CD14-positive monocyte (primary cell): ENCODE measurements around the gene ZGLP1. TPM values are rescaled to one million over a fixed set of nuclear protein-coding genes. Genes with fewer than 3 reads are reported as not detected.

Experiments used
- DNase-seq, 3 donors: peaks; one replicate each; pipeline ENCODE4 v3.0.0-alpha.2; 2011 to 2022
- H2AFZ ChIP-seq: 2 replicates; pipeline ENCODE4 v1.6.0; 2012; ENCODE audit warnings: mild to moderate bottlenecking, low read depth, low read length, inconsistent platforms; ENCODE audit not compliant: insufficient read depth, poor library complexity, severe bottlenecking
- H3K27ac ChIP-seq, 2 donors: 1 replicate in 1 of 2; 2 replicates in 1 of 2; pipeline ENCODE4 v1.5.1; 2012 to 2013; ENCODE audit warnings: low read length in 2 of 2, control low read depth in 1 of 2, inconsistent platforms in 1 of 2, low read depth in 1 of 2, mild to moderate bottlenecking in 1 of 2
- H3K27me3 ChIP-seq, 2 donors: one replicate each; pipeline versions ENCODE4 v1.6.0 to v1.6.1; 2011 to 2013; ENCODE audit warnings: low read length in 2 of 2; ENCODE audit not compliant: control insufficient read depth in 2 of 2, insufficient read depth in 2 of 2
- H3K36me3 ChIP-seq, 2 donors: replicated peaks in 1 of 2; 1 replicate in 1 of 2; 2 replicates in 1 of 2; pipeline versions ENCODE4 v1.5.1 to v1.6.1; 2012 to 2013; ENCODE audit warnings: low read length in 2 of 2, control low read depth in 1 of 2, inconsistent platforms in 1 of 2, mild to moderate bottlenecking in 1 of 2; ENCODE audit not compliant: insufficient read depth in 2 of 2, control insufficient read depth in 1 of 2
- H3K4me1 ChIP-seq, 2 donors: 1 replicate in 1 of 2; 2 replicates in 1 of 2; pipeline versions ENCODE4 v1.5.1 to v1.6.1; 2012 to 2013; ENCODE audit warnings: low read length in 2 of 2, control low read depth in 1 of 2, inconsistent platforms in 1 of 2, mild to moderate bottlenecking in 1 of 2, moderate library complexity in 1 of 2; ENCODE audit not compliant: insufficient read depth in 2 of 2, control insufficient read depth in 1 of 2
- H3K4me2 ChIP-seq: replicated peaks from 2 replicates; pipeline ENCODE3; 2012; ENCODE audit warnings: low read length, moderate library complexity, mild to moderate bottlenecking; ENCODE audit not compliant: poor library complexity, severe bottlenecking; ENCODE audit errors: extremely low read depth
- H3K4me3 ChIP-seq, 3 experiments: fragments of 200-600 bp in 1 of 3; sonication (generic) in 1 of 3; replicated peaks in 1 of 3; 1 replicate in 2 of 3; 2 replicates in 1 of 3; pipeline ENCODE4 v1.5.1; 2011 to 2013; ENCODE audit warnings: low read length in 3 of 3, mild to moderate bottlenecking in 3 of 3, control low read depth in 2 of 3, low read depth in 2 of 3, inconsistent platforms in 1 of 3, moderate library complexity in 1 of 3
- H3K79me2 ChIP-seq: 2 replicates; pipeline ENCODE4 v1.6.0; 2012; ENCODE audit warnings: mild to moderate bottlenecking, control low read depth, inconsistent platforms, low read length, moderate library complexity; ENCODE audit not compliant: insufficient read depth
- H3K9ac ChIP-seq: 2 replicates; pipeline ENCODE4 v1.6.0; 2017; ENCODE audit warnings: low read length, mild to moderate bottlenecking; ENCODE audit not compliant: insufficient read depth, poor library complexity, severe bottlenecking
- H3K9me3 ChIP-seq, 2 donors: replicated peaks in 1 of 2; 1 replicate in 1 of 2; 2 replicates in 1 of 2; pipeline versions ENCODE4 v1.5.1 to v1.6.1; 2012 to 2013; ENCODE audit warnings: low read length in 2 of 2, control low read depth in 1 of 2; ENCODE audit not compliant: control insufficient read depth in 1 of 2, insufficient read depth in 1 of 2
- H4K20me1 ChIP-seq: 2 replicates; pipeline ENCODE4 v1.6.0; 2012; ENCODE audit warnings: mild to moderate bottlenecking, low read length, control low read depth, moderate library complexity; ENCODE audit not compliant: insufficient read depth
- H3K27ac Mint-ChIP-seq, 7 donors: one replicate each; pipeline ENCODE4 v1.8.0; 2020; ENCODE audit warnings: mild to moderate bottlenecking in 7 of 7, mixed read lengths in 7 of 7, moderate library complexity in 6 of 7, inconsistent platforms in 2 of 7
- H3K27me3 Mint-ChIP-seq, 3 donors: one replicate each; pipeline ENCODE4 v1.8.0; 2021 to 2022; ENCODE audit warnings: low read depth in 3 of 3, mild to moderate bottlenecking in 3 of 3, mixed read lengths in 3 of 3, moderate library complexity in 3 of 3, inconsistent platforms in 1 of 3
- H3K36me3 Mint-ChIP-seq, 2 donors: one replicate each; pipeline ENCODE4 v1.8.0; 2020; ENCODE audit warnings: mixed read lengths in 2 of 2, inconsistent platforms in 1 of 2, mild to moderate bottlenecking in 1 of 2
- H3K4me1 Mint-ChIP-seq: one replicate; pipeline ENCODE4 v1.8.0; 2020; ENCODE audit warnings: mild to moderate bottlenecking, mixed read lengths
- H3K4me3 Mint-ChIP-seq, 2 donors: one replicate each; pipeline ENCODE4 v1.8.0; 2020; ENCODE audit warnings: mild to moderate bottlenecking in 2 of 2, mixed read lengths in 2 of 2, moderate library complexity in 1 of 2
- H3K9me3 Mint-ChIP-seq, 7 donors: one replicate each; pipeline ENCODE4 v1.8.0; 2020 to 2022; ENCODE audit warnings: mixed read lengths in 7 of 7, mild to moderate bottlenecking in 6 of 7, moderate library complexity in 6 of 7, inconsistent platforms in 2 of 7
- CTCF ChIP-seq: fragments of 200-600 bp; IDR thresholded peaks from one replicate; pipeline ENCODE4 v1.8.0; 2022; ENCODE audit warnings: antibody characterized with exemption, mild to moderate bottlenecking
- WGBS: methylation state at CpG from one replicate; pipeline ENCODE4 v1.1.5; 2013; ENCODE audit warnings: missing lambda C conversion rate; ENCODE audit not compliant: insufficient coverage; 5-methylcytosine and 5-hydroxymethylcytosine counted together
- intact Hi-C, 2 donors: fragments of 100-400 bp; cut with micrococcal nuclease; formaldehyde crosslinking; loops; one replicate each; pipeline versions ENCODE4 v1.15.0 to v1.15.1; 2023
- polyA plus RNA-seq, 3 donors: library from polyadenylated mRNA; depleted of rRNA in 1 of 3; unstranded in 2 of 3; stranded (reverse) in 1 of 3; fragments of 300-500 nt in 2 of 3; fragments of >200 nt in 1 of 3; fragmentation: Illumina TruSeq in 2 of 3; gene quantifications; 1 replicate in 2 of 3; 2 replicates in 1 of 3; pipeline ENCODE4 v1.2.3, GENCODE V29; 2012 to 2021

ZGLP1 gene
- polyA plus RNA-seq, 3 donors, result 3.5 to 11.7 (median 9.4) TPM

GRCh38 chr19:10353793-10354391, 44.3 kb upstream of the ZGLP1 start:
- 97% methylated on average over 28 of the region's 32 CpGs for WGBS
- no peak overlapping the region for H3K4me2 ChIP-seq
- peaks cover 83 to 91% of the 10 kb centered on the region in 2 donors for H3K36me3 ChIP-seq
- no peak for TF ChIP-seq CTCF
- H3K4me3 ChIP-seq, result no peak overlapping the region
- H2AFZ ChIP-seq, result no peak overlapping the region
- no peaks in the 10 kb centered on the region for H3K27me3 Mint-ChIP-seq
- peak overlapping the region in 4 of 7 donors; percentile 55 to 75 (median 62) for H3K27ac Mint-ChIP-seq
- H3K9me3 Mint-ChIP-seq, result peaks cover 0 to 7% (median 0%) of the 10 kb centered on the region in 7 donors
- no peaks in the 10 kb centered on the region for H3K9me3 ChIP-seq
- H3K36me3 Mint-ChIP-seq, result peaks cover 64 to 90% of the 10 kb centered on the region in 2 donors
- no peaks in the 10 kb centered on the region for H3K4me1 Mint-ChIP-seq
- H3K27ac ChIP-seq, result no peak overlapping the region
- H4K20me1 ChIP-seq, result peaks cover 22% of the 10 kb centered on the region
- H3K27me3 ChIP-seq, result no peaks in the 10 kb centered on the region
- H3K4me1 ChIP-seq, result no peaks in the 10 kb centered on the region
- peaks cover 9% of the 10 kb centered on the region for H3K79me2 ChIP-seq
- no peak overlapping the region for H3K9ac ChIP-seq
- H3K4me3 Mint-ChIP-seq, result no peak overlapping the region
- no peak for DNase-seq
- intact Hi-C loops, result no loop called here

GRCh38 chr19:10352764-10353671, 43.4 kb upstream of the ZGLP1 start:
- H2AFZ ChIP-seq, result no peak overlapping the region
- TF ChIP-seq CTCF, result no peak
- no peaks in the 10 kb centered on the region for H3K27me3 Mint-ChIP-seq
- no peak overlapping the region for H3K4me3 Mint-ChIP-seq
- no peaks in the 10 kb centered on the region for H3K4me1 Mint-ChIP-seq
- peak overlapping the region in 1 of 2 donors; percentile 36 for H3K27ac ChIP-seq
- H3K4me1 ChIP-seq, result no peaks in the 10 kb centered on the region
- H3K36me3 Mint-ChIP-seq, result peaks cover 60 to 88% of the 10 kb centered on the region in 2 donors
- peaks cover 22% of the 10 kb centered on the region for H4K20me1 ChIP-seq
- H3K36me3 ChIP-seq, result peaks cover 75 to 82% of the 10 kb centered on the region in 2 donors
- peaks cover 0 to 7% (median 0%) of the 10 kb centered on the region in 7 donors for H3K9me3 Mint-ChIP-seq
- WGBS, result 98% methylated on average over 63 of the region's 63 CpGs
- no peak for DNase-seq
- no peaks in the 10 kb centered on the region for H3K9me3 ChIP-seq
- peaks cover 9% of the 10 kb centered on the region for H3K79me2 ChIP-seq
- H3K4me3 ChIP-seq, result no peak overlapping the region
- intact Hi-C loops, result no loop called here
- peak overlapping the region in 3 of 7 donors; percentile 54 to 61 (median 55) for H3K27ac Mint-ChIP-seq
- no peak overlapping the region for H3K4me2 ChIP-seq
- no peak overlapping the region for H3K9ac ChIP-seq
- no peaks in the 10 kb centered on the region for H3K27me3 ChIP-seq
